ENCODE data around the gene NTHL1. TPM values are rescaled to one million over a fixed set of nuclear protein-coding genes. Genes with fewer than 3 reads are reported as not detected.

The NTHL1 gene
- total and polyA plus RNA-seq, 9 of the 15 experiments (the other 6 are each of a cell fraction or from before 2014, with no cell fraction given) = 1.1 to 58.8 (median 17.6) TPM

GRCh38 chr16:2003827-2004641 is 43.6 kb downstream of the NTHL1 start (continued):
- no peak for TF ChIP-seq ATF4 (CRISPR knock-in tag; IDR thresholded peaks at IDR 0.05)
- no peak for TF ChIP-seq ZZZ3 (IDR thresholded peaks at IDR 0.05)
- peak; percentile 76; the same call in 1 of the 2 replicates for TF ChIP-seq CTBP1 (IDR thresholded peaks at IDR 0.05; ENCODE audit: borderline replicate concordance)
- no peak for TF ChIP-seq ZNF224 (CRISPR knock-in tag; IDR thresholded peaks at IDR 0.05)
- TF ChIP-seq EP300 (IDR thresholded peaks at IDR 0.05; ENCODE audit: low read length) = 0 out of 2 replicates have a peak, but pooled peaks have one; percentile 5
- peak; percentile 99 for TF ChIP-seq KLF13 (tag; IDR thresholded peaks at IDR 0.05; ENCODE audit: borderline replicate concordance, low read depth)
- TF ChIP-seq TAL1 (IDR thresholded peaks at IDR 0.05) = no peak
- no peak for TF ChIP-seq HDAC3 (IDR thresholded peaks at IDR 0.05; ENCODE audit: borderline replicate concordance, partially characterized antibody)
- TF ChIP-seq LARP7 (IDR thresholded peaks at IDR 0.05) = no peak
- no peak for TF ChIP-seq MAFK (IDR thresholded peaks at IDR 0.05; ENCODE audit: low read length)
- no peak for TF ChIP-seq ZNF253 (CRISPR knock-in tag; conservative IDR thresholded peaks at IDR 0.05)
- TF ChIP-seq ZBTB8A (IDR thresholded peaks at IDR 0.05; ENCODE audit: partially characterized antibody) = no peak
- no peak for TF ChIP-seq ZNF175 (CRISPR knock-in tag; IDR thresholded peaks at IDR 0.05; ENCODE audit: low read depth)
- TF ChIP-seq ELF2 (CRISPR knock-in tag; IDR thresholded peaks at IDR 0.05) = no peak
- no peak for TF ChIP-seq PRPF4 (IDR thresholded peaks at IDR 0.05; ENCODE audit: insufficient read depth, low read depth, low read length, poor library complexity, severe bottlenecking)
- TF ChIP-seq ZNF592 (IDR thresholded peaks at IDR 0.05) = 0 out of 2 replicates have a peak, but pooled peaks have one; percentile 47
- no peak for TF ChIP-seq NCOA6 (IDR thresholded peaks at IDR 0.05)
- TF ChIP-seq NR2C2 (CRISPR knock-in tag; IDR thresholded peaks at IDR 0.05) = 0 out of 2 replicates have a peak, but pooled peaks have one; percentile 16
- TF ChIP-seq NR2C2 (tag; IDR thresholded peaks at IDR 0.05) = no peak
- no peak for TF ChIP-seq FOXP1 (CRISPR knock-in tag; IDR thresholded peaks at IDR 0.05)
- no peak for TF ChIP-seq PREB (CRISPR knock-in tag; IDR thresholded peaks at IDR 0.05)
- TF ChIP-seq MCM5 (IDR thresholded peaks at IDR 0.05; ENCODE audit: low read depth) = no peak
- no peak for TF ChIP-seq ESRRB (CRISPR knock-in tag; IDR thresholded peaks at IDR 0.05; ENCODE audit: borderline replicate concordance)
- no peak for TF ChIP-seq IFI16 (CRISPR knock-in tag; IDR thresholded peaks at IDR 0.05)
- no peak for TF ChIP-seq TFAM (CRISPR knock-in tag; conservative IDR thresholded peaks at IDR 0.05)

All from K562 (cell line).